GM12875 (cell line): ENCODE results near the gene TMOD3.
A peak's percentile ranks its signal among the peaks of the same experiment; 100 is the strongest.

Source experiments
- H3K4me3 ChIP-seq: one replicate; pipeline ENCODE4 v1.5.1; 2011; ENCODE audit warnings: low read depth, low read length, control low read depth
- CTCF ChIP-seq: IDR thresholded peaks from 2 replicates; pipeline ENCODE4 v1.5.1; 2011; ENCODE audit warnings: low read depth, mild to moderate bottlenecking, control low read depth, inconsistent platforms, low read length, moderate library complexity, borderline replicate concordance; ENCODE audit not compliant: insufficient read depth

The TMOD3 gene

GRCh38 chr15:51907136-51907862 is 77.8 kb downstream of the TMOD3 start:
- no peak for TF ChIP-seq CTCF
- H3K4me3 ChIP-seq = no peak overlapping the region

- no peak overlapping the region for H3K4me3 ChIP-seq
- no peak for TF ChIP-seq CTCF
These were observed 78.9 kb downstream of the TMOD3 start for GRCh38 chr15:51908316-51908715.

DNA sequence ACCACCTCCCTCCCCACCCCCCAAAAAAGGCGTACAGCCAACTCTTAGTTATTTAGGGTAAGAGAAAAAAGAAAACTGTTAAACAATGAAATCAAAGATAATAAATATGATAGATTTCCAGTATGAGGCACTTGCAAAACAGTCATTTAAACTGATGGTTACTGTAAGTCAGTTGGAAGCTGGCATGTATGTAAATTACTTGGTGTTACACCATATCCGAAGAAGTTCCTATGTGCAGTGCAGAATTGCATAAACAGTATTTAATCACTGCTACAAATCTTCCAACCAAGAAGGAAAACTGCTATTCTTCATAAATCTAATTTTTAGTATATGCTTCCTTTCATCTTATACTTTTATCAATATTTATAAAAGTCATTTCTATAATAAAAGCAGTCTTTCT is 80.1 kb downstream of the TMOD3 start:
- H3K4me3 ChIP-seq = no peak overlapping the region
- TF ChIP-seq CTCF = no peak

- no peak for TF ChIP-seq CTCF
- no peak overlapping the region for H3K4me3 ChIP-seq
These were observed 83.1 kb downstream of the TMOD3 start for GRCh38 chr15:51912528-51912927.

GRCh38 chr15:51917493-51917892 is 88.0 kb downstream of the TMOD3 start:
- H3K4me3 ChIP-seq = no peak overlapping the region
- peak; percentile 24; the same call in 1 of the 2 replicates for TF ChIP-seq CTCF

DNA sequence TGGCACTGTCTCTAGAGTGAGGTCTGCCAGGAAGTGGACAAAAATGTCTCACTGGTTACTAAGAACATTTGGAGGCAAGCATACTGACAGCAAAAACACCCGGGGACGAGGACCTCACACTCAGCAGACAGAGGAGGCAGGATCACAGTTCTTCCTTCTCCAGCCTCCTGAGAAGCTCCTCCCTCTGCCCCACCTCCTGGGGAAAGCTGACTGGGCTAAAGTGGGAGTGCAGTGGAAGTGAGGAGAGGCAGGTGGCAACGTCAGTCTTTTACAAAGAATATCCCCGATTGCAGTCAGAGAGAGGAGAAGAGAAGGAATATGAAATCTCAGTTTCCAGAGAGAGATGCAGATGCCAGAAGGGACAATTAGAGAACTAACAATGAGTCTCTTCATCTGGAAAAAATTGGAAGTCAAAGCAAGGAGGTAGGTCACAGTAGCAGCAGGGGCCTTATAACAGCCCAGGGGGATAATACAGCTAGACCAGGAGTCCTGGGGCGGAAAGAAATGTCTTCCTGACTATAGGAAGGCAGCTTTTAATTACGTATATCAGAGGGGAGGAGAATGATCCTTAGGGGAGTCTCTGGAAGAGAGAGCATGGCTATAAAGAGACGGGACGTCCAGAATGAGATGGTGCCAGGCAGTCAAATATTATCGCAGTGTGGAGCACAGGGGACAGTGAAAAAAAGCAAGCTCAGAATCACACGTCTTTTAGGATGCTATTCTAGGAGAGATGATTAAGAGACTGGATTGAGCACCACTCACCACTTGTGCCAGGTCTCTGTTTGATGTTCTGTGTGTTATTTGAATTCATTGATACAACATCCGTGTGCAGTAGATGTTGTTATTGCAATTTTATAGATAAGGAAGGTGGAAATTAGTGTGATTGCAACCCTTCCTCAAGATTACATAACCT is 95.0 kb downstream of the TMOD3 start:
- H3K4me3 ChIP-seq = no peak overlapping the region
- no peak for TF ChIP-seq CTCF
